GM19043 (cell line): Measurements from ENCODE around the gene JADE1.
A peak's percentile ranks its signal among the peaks of the same experiment; 100 is the strongest.

Experiments used
- ATAC-seq: cut with Tn5 transposase; IDR thresholded peaks from one replicate; pipeline ENCODE4 v1.9.1; 2021; ENCODE audit warnings: low read depth; ENCODE audit not compliant: unreplicated experiment

The JADE1 gene

DNA sequence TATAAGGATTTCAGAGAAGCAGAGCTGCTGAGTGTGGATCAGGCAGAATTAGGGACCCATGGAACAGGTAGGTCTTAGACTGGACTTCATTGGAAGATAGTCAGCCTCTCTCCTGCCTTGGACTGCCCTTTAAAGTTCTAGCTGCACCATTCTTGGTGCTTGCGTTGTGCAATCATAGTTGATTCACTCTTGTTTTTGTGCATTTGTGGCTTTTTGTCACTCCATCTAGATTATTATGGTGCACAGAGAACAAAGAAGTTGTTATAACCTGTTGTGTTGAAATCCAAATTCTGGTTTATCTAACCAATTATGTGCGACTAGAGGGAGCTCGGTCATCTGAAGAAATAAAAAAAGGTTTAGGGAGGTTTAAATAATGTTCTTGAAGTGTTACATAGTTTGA lies 59.3 kb downstream of the JADE1 start:
- ATAC-seq, result no peak

DNA sequence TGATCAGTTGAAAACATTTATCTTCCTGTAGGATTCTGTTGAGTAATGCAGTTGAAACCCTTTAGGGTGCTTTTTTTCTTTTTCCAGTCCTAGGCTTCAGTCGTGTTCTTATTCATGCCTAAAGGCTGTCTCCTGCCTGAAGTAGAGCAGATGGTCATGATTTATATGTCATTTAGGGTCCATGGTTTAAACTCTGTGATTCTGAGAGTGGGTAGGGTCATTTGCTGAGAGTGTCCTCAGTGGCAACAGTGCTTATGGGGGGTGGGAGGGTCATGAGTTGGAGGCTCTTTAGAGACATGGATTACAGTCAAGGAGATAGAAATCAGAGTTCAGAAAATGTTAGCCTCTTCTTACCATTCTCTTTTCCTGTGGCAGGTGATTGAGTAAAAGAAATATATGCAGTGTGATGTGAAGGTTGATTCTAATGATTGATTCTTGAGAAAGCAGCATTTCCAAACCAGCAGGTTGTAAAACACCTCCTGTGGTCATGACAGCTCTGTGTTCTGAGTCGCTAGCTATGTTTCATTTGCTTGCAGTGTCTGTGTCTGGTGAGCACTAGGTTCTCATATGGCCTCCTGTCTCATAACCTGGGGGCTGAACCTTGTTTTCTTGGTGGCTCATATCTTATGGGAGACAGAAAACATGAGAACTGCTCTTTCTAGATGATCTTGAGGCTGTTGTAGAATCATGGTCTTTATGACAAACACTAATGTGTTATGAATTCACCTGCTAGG lies 60.4 kb downstream of the JADE1 start:
- no peak for ATAC-seq

DNA sequence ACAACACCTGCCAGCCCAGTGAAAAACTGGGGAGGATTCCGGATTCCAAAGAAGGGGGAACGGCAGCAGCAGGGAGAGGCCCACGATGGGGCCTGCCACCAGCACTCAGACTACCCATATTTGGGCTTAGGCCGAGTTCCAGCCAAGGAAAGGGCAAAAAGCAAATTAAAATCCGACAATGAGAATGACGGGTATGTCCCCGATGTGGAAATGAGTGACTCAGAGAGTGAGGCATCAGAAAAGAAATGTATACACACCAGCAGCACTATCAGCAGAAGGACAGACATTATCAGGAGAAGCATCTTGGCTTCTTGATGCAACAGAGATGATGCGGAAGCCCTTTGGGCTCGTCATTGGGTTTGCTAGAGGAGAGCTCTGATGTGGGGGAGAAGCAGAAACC lies 62.4 kb downstream of the JADE1 start:
- no peak for ATAC-seq

DNA sequence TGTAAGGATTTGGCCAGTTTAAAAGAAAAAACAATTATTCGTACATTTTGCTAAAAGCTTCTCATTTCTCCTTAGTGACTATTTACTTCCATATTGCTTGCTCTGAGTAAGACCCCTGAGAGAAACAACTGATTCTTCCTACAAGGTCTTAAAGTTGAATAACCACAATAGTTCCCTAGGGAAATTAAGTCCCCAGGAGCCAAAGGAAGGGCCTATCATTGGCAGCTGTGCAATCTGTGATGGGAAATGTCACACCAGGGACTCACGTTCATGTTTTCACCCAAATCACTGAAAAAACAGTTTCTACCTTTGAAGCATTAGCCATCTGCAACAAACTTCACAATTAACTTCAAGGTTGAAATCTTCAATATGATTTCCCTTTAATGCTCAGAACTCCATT lies 66.7 kb downstream of the JADE1 start:
- no peak for ATAC-seq

DNA sequence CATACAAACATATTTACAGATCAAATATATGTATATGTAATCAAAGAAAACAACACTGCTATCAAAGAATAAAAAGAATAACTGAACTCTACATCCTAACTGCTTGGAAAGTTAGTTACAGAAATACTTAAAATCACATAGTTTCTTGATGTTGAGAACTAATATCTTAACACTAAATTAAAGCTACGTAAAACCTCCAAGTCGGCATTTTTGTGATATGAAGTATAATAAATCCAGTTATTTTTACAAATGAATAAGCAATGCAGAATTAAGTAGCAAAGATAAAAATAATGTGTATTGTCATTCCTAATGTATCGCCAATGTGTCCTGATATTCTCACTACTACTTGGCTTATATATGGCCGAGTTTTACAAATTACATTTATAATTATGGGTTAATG lies 68.4 kb downstream of the JADE1 start:
- ATAC-seq, result no peak

DNA sequence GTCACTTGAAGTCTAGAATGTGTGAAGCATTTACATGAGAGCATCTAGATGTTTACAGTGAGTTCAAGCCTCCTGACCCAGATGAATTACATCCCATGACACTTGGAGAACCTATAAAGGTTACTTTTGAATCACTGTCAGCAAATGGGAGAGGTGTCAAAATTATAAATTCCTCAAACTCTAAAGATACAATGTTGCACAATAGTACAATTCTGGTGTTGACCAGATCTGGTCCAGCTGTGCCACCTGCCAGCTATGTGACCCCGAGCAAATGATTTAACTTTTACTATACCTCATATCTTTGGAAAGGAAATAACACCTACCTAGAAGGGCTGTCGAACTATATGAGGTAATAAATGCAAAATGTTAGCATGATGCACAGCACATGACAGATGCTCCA lies 69.8 kb downstream of the JADE1 start:
- ATAC-seq, result no peak

DNA sequence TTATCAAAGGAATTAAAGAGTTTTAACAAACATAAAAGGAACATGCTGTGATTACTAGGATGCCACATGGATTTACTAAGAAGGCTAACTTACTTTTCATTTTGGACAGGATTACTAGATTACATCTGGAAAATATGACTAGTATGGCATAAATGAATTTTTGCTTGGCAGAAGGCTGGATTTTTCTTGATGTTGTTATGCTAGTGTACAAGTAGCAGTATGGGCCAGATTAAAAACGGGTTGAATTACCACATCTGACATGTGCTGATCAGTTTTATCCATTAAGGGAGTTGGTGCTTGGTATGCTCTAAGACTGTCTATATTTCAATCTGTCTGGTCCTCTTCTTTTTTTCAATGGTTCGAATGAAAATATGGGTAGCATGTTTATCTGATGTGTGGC lies 70.5 kb downstream of the JADE1 start:
- no peak for ATAC-seq

DNA sequence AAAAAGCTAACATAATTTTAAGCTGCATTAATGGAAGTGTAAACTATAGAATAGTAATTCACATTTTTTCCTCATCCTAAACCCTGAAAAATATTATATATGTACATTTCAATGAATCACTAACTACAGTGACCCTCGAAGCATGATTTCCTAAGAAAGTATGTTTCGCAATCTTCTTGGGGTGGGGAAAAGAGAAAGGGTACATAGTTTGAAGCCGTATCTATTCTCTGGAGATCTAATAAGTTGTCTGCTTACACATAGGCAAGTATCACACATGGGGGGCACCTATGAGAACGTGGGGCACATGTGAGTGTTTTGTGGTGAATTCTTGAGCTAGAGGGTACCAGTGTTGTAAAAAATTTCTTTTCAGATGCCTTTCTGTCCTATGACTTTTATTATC lies 71.2 kb downstream of the JADE1 start:
- no peak for ATAC-seq

DNA sequence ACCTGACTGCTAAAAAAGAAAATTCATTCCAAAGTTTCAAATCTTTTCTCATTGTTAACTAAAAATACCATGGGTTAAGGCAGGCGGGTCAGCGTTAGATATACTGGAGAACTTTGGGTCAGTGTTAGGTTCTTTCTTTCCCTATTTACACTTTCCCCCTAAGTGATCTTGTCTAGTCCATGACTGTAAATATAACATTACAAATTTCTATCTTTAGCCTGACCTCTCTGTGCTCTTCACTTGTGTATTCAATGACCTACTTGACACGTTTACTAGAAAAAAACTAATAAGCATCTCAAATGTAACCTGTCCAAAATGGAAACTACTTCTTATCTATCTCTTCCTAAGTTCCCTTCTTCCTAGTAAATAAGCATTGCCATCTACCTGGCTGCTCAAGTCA lies 95.3 kb downstream of the JADE1 start:
- no peak for ATAC-seq

DNA sequence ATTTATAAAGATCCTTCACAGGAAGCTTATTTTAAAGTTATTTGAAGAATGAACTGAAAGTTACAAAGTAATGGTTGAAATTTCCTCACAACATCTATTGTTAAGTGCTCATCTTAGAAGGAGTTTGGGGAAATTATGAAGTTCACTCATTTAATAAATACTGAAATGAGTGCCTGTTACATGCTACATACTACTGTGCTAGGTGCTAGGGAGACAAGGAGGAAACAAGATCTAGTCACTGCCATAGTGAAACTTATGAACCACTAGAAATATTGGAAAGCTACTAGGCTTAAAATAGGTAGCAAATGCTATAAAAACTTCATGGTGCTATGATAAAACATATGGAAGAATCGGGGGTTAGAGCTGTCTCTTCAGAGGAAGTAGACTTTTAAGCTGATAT lies 97.1 kb downstream of the JADE1 start:
- ATAC-seq, result no peak

DNA sequence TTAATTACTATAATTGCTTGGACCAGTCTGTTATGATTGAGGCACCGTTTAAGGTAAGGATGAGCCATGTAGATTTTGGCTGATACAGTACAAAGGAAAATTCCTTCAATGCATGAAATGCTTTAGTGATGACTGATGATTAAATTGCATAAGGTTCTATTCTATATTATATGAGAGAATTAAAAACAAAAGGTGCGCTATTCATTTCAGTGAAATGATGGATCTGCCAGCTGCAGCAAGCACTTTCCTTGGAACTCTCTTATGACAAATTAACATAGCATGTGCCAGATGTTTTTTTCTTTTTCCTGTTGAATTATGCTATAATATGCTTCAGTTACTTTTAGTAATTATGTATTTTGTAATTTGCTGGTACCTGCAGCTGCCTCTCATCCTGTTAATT lies 98.5 kb downstream of the JADE1 start:
- no peak for ATAC-seq

DNA sequence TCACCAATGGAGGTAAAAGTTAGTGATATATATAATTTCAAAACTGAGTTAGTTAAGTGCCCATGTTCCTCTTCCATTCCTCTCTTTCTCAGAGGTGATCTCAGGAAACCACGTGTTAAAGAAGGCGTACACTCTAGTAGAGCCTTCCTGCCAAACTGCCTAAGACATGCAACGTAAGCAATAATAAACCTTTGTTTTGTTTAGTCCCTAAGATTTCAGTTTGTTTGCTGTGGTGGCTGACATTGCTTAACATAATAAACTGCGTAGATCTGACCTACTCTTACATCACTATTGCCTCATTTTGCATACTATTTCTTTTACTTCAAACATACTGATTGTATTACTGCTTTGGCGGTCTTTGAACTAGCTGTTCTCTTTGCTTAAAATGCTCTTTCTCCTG lies 99.2 kb downstream of the JADE1 start:
- no peak for ATAC-seq

DNA sequence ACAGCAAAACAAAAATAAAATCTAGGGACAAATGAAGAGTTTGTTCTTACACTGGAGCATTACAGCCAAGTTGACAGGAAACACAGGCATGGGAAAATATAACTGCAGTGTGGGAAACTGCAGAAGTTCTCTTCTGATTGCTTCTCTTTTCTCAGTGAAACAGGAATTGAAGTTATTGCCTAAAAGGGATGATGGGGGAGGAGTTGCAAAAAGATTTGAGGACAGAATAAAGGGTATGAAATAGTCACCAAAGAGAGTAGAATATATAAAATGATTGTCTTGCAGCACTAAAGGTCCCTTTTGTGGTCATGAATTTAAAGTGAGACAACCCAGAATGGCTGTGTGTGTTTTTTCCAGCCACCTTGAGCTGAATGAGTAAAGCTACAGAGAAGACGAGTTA lies 103.7 kb downstream of the JADE1 start:
- no peak for ATAC-seq

DNA sequence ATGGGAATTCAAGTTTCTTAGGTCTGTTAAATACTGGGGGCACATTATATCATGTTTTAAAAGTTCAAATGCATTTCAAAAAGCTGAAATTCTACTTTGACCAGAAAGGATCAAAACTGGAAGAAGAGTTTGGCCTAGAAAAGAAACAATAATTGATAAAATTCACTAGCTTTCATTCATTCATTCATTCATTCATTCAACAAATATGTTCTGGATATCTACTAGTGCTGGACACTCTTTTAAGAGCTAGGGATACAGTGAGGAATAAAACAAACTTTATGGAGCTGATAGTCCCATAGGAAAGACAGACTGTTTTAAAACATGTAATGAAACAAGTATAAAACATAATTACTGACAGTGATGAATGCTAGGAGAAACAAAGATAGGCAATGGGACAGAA lies 106.0 kb downstream of the JADE1 start:
- ATAC-seq, result no peak

DNA sequence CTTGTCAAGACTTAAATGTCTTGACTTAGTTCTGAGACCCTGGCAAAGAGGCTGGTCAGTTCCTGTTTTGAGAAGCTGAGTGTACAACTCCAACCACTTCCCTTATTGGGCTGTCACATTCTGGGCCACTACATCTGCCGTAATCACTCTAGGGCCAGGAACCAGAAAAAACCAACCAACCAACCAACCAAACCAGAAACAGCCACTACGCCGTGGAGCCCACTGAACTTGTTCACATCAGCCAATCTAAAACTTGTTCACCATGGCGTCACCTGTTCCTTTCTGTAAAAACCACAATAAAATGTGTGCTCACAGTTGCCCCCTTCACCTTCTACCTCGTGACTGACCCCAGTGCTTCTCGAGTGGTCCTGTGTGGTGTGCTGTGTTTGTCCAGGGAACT lies 107.3 kb downstream of the JADE1 start:
- peak; percentile 82 for ATAC-seq

DNA sequence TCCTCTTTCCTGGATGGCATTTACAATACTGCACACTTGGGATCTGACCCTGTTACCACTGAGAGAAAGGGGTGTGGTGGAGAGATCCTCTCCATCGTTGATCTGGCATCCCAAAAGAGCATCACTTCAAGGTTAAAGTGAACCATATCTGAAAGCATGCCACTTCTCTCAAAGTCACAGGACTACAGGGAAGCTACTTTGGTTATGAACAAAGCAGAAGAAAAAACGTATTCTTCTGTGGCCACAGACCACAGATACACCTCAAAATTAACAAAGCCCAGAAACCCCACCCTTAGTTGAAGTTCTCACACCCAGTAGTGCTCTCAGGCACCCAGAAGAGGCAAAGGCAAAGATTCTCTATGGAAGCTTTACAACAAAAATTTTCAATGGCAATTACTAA lies 108.3 kb downstream of the JADE1 start:
- ATAC-seq, result peak; percentile 62

DNA sequence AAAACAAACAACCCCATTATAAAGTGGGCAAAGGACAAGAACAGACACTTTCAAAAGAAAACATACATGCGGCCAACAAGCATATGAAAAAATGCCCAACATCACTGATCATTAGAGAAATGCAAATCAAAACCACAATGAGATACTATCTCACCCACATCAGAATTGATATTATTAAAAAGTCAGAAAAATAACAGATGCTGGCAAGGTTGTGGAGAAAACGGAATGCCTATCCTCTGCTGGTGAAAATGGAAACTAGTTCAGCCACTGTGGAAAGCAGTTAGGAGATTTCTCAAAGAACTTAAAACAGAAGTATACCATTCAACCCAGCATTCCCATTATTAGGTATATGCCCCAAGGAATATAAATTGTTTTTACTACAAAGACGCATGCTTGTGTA lies 112.5 kb downstream of the JADE1 start:
- ATAC-seq, result no peak
